CD14-positive monocyte (primary cell): ENCODE measurements around the gene KRTAP10-1. TPM values are rescaled to one million over a fixed set of nuclear protein-coding genes. Genes with fewer than 3 reads are reported as not detected.

Experiments
- DNase-seq, 3 donors: peaks; one replicate each; pipeline ENCODE4 v3.0.0-alpha.2; 2011 to 2022
- H2AFZ ChIP-seq: 2 replicates; pipeline ENCODE4 v1.6.0; 2012; ENCODE audit warnings: mild to moderate bottlenecking, low read depth, low read length, inconsistent platforms; ENCODE audit not compliant: insufficient read depth, poor library complexity, severe bottlenecking
- H3K27ac ChIP-seq, 2 donors: 1 replicate in 1 of 2; 2 replicates in 1 of 2; pipeline ENCODE4 v1.5.1; 2012 to 2013; ENCODE audit warnings: low read length in 2 of 2, control low read depth in 1 of 2, inconsistent platforms in 1 of 2, low read depth in 1 of 2, mild to moderate bottlenecking in 1 of 2
- H3K27me3 ChIP-seq, 2 donors: one replicate each; pipeline versions ENCODE4 v1.6.0 to v1.6.1; 2011 to 2013; ENCODE audit warnings: low read length in 2 of 2; ENCODE audit not compliant: control insufficient read depth in 2 of 2, insufficient read depth in 2 of 2
- H3K36me3 ChIP-seq, 2 donors: replicated peaks in 1 of 2; 1 replicate in 1 of 2; 2 replicates in 1 of 2; pipeline versions ENCODE4 v1.5.1 to v1.6.1; 2012 to 2013; ENCODE audit warnings: low read length in 2 of 2, control low read depth in 1 of 2, inconsistent platforms in 1 of 2, mild to moderate bottlenecking in 1 of 2; ENCODE audit not compliant: insufficient read depth in 2 of 2, control insufficient read depth in 1 of 2
- H3K4me1 ChIP-seq, 2 donors: 1 replicate in 1 of 2; 2 replicates in 1 of 2; pipeline versions ENCODE4 v1.5.1 to v1.6.1; 2012 to 2013; ENCODE audit warnings: low read length in 2 of 2, control low read depth in 1 of 2, inconsistent platforms in 1 of 2, mild to moderate bottlenecking in 1 of 2, moderate library complexity in 1 of 2; ENCODE audit not compliant: insufficient read depth in 2 of 2, control insufficient read depth in 1 of 2
- H3K4me2 ChIP-seq: replicated peaks from 2 replicates; pipeline ENCODE3; 2012; ENCODE audit warnings: low read length, moderate library complexity, mild to moderate bottlenecking; ENCODE audit not compliant: poor library complexity, severe bottlenecking; ENCODE audit errors: extremely low read depth
- H3K4me3 ChIP-seq, 3 experiments: fragments of 200-600 bp in 1 of 3; sonication (generic) in 1 of 3; replicated peaks in 1 of 3; 1 replicate in 2 of 3; 2 replicates in 1 of 3; pipeline ENCODE4 v1.5.1; 2011 to 2013; ENCODE audit warnings: low read length in 3 of 3, mild to moderate bottlenecking in 3 of 3, control low read depth in 2 of 3, low read depth in 2 of 3, inconsistent platforms in 1 of 3, moderate library complexity in 1 of 3
- H3K79me2 ChIP-seq: 2 replicates; pipeline ENCODE4 v1.6.0; 2012; ENCODE audit warnings: mild to moderate bottlenecking, control low read depth, inconsistent platforms, low read length, moderate library complexity; ENCODE audit not compliant: insufficient read depth
- H3K9ac ChIP-seq: 2 replicates; pipeline ENCODE4 v1.6.0; 2017; ENCODE audit warnings: low read length, mild to moderate bottlenecking; ENCODE audit not compliant: insufficient read depth, poor library complexity, severe bottlenecking
- H3K9me3 ChIP-seq, 2 donors: replicated peaks in 1 of 2; 1 replicate in 1 of 2; 2 replicates in 1 of 2; pipeline versions ENCODE4 v1.5.1 to v1.6.1; 2012 to 2013; ENCODE audit warnings: low read length in 2 of 2, control low read depth in 1 of 2; ENCODE audit not compliant: control insufficient read depth in 1 of 2, insufficient read depth in 1 of 2
- H4K20me1 ChIP-seq: 2 replicates; pipeline ENCODE4 v1.6.0; 2012; ENCODE audit warnings: mild to moderate bottlenecking, low read length, control low read depth, moderate library complexity; ENCODE audit not compliant: insufficient read depth
- H3K27ac Mint-ChIP-seq, 7 donors: one replicate each; pipeline ENCODE4 v1.8.0; 2020; ENCODE audit warnings: mild to moderate bottlenecking in 7 of 7, mixed read lengths in 7 of 7, moderate library complexity in 6 of 7, inconsistent platforms in 2 of 7
- H3K27me3 Mint-ChIP-seq, 3 donors: one replicate each; pipeline ENCODE4 v1.8.0; 2021 to 2022; ENCODE audit warnings: low read depth in 3 of 3, mild to moderate bottlenecking in 3 of 3, mixed read lengths in 3 of 3, moderate library complexity in 3 of 3, inconsistent platforms in 1 of 3
- H3K36me3 Mint-ChIP-seq, 2 donors: one replicate each; pipeline ENCODE4 v1.8.0; 2020; ENCODE audit warnings: mixed read lengths in 2 of 2, inconsistent platforms in 1 of 2, mild to moderate bottlenecking in 1 of 2
- H3K4me1 Mint-ChIP-seq: one replicate; pipeline ENCODE4 v1.8.0; 2020; ENCODE audit warnings: mild to moderate bottlenecking, mixed read lengths
- H3K4me3 Mint-ChIP-seq, 2 donors: one replicate each; pipeline ENCODE4 v1.8.0; 2020; ENCODE audit warnings: mild to moderate bottlenecking in 2 of 2, mixed read lengths in 2 of 2, moderate library complexity in 1 of 2
- H3K9me3 Mint-ChIP-seq, 7 donors: one replicate each; pipeline ENCODE4 v1.8.0; 2020 to 2022; ENCODE audit warnings: mixed read lengths in 7 of 7, mild to moderate bottlenecking in 6 of 7, moderate library complexity in 6 of 7, inconsistent platforms in 2 of 7
- CTCF ChIP-seq: fragments of 200-600 bp; IDR thresholded peaks from one replicate; pipeline ENCODE4 v1.8.0; 2022; ENCODE audit warnings: antibody characterized with exemption, mild to moderate bottlenecking
- WGBS: methylation state at CpG from one replicate; pipeline ENCODE4 v1.1.5; 2013; ENCODE audit warnings: missing lambda C conversion rate; ENCODE audit not compliant: insufficient coverage; 5-methylcytosine and 5-hydroxymethylcytosine counted together
- intact Hi-C, 2 donors: fragments of 100-400 bp; cut with micrococcal nuclease; formaldehyde crosslinking; loops; one replicate each; pipeline versions ENCODE4 v1.15.0 to v1.15.1; 2023
- polyA plus RNA-seq, 3 donors: library from polyadenylated mRNA; depleted of rRNA in 1 of 3; unstranded in 2 of 3; stranded (reverse) in 1 of 3; fragments of 300-500 nt in 2 of 3; fragments of >200 nt in 1 of 3; fragmentation: Illumina TruSeq in 2 of 3; gene quantifications; 1 replicate in 2 of 3; 2 replicates in 1 of 3; pipeline ENCODE4 v1.2.3, GENCODE V29; 2012 to 2021

KRTAP10-1 gene
- polyA plus RNA-seq, 3 donors = not detected

GRCh38 chr21:44490405-44490804, 49.6 kb downstream of the KRTAP10-1 start:
- no peaks in the 10 kb centered on the region for H3K4me1 ChIP-seq
- H3K27me3 Mint-ChIP-seq = peaks cover 2 to 8% (median 5%) of the 10 kb centered on the region in 3 donors
- no peak overlapping the region for H3K4me3 Mint-ChIP-seq
- no peak for DNase-seq
- no peaks in the 10 kb centered on the region for H3K4me1 Mint-ChIP-seq
- H4K20me1 ChIP-seq = no peaks in the 10 kb centered on the region
- H3K36me3 ChIP-seq = no peaks in the 10 kb centered on the region
- intact Hi-C loops = no loop called here
- H3K27ac ChIP-seq = no peak overlapping the region
- H3K36me3 Mint-ChIP-seq = no peaks in the 10 kb centered on the region
- no peak overlapping the region for H3K4me2 ChIP-seq
- peaks cover 35 to 45% of the 10 kb centered on the region in 2 donors for H3K9me3 ChIP-seq
- no peaks in the 10 kb centered on the region for H3K79me2 ChIP-seq
- no peak overlapping the region for H3K27ac Mint-ChIP-seq
- no peak overlapping the region for H2AFZ ChIP-seq
- peaks cover 0 to 1% of the 10 kb centered on the region in 2 donors for H3K27me3 ChIP-seq
- no peak for TF ChIP-seq CTCF
- no peak overlapping the region for H3K9ac ChIP-seq
- H3K4me3 ChIP-seq = no peak overlapping the region
- peaks cover 29 to 47% (median 40%) of the 10 kb centered on the region in 7 donors for H3K9me3 Mint-ChIP-seq
- WGBS = 98% methylated on average over 19 of the region's 19 CpGs

- H3K27ac Mint-ChIP-seq = no peak overlapping the region
Measured at GRCh38 chr21:44489962-44490361, 50.0 kb downstream of the KRTAP10-1 start.

More at GRCh38 chr21:44489962-44490361, 50.0 kb downstream of the KRTAP10-1 start:
- peaks cover 35 to 45% of the 10 kb centered on the region in 2 donors for H3K9me3 ChIP-seq
- H3K79me2 ChIP-seq = no peaks in the 10 kb centered on the region
- DNase-seq = no peak
- no peaks in the 10 kb centered on the region for H3K36me3 Mint-ChIP-seq
- intact Hi-C loops = no loop called here
- no peaks in the 10 kb centered on the region for H3K4me1 ChIP-seq
- H3K27me3 Mint-ChIP-seq = peaks cover 2 to 9% (median 9%) of the 10 kb centered on the region in 3 donors
- no peak overlapping the region for H3K9ac ChIP-seq
- H3K4me3 Mint-ChIP-seq = no peak overlapping the region
- 37% methylated on average over 3 of the region's 7 CpGs for WGBS
- H3K27ac ChIP-seq = no peak overlapping the region
- H2AFZ ChIP-seq = no peak overlapping the region
- peaks cover 29 to 47% (median 40%) of the 10 kb centered on the region in 7 donors for H3K9me3 Mint-ChIP-seq
- H3K36me3 ChIP-seq = no peaks in the 10 kb centered on the region
- H4K20me1 ChIP-seq = no peaks in the 10 kb centered on the region
- H3K4me3 ChIP-seq = no peak overlapping the region
- TF ChIP-seq CTCF = no peak
- peaks cover 0 to 3% of the 10 kb centered on the region in 2 donors for H3K27me3 ChIP-seq
- H3K4me1 Mint-ChIP-seq = no peaks in the 10 kb centered on the region
- H3K4me2 ChIP-seq = no peak overlapping the region

Other genes with a start within 250 kb of the KRTAP10-1 start
- gene PFKL, start 240.1 kb downstream of the KRTAP10-1 start, polyA plus RNA-seq = 100 to 1,000 TPM; 105 to 133 (median 113) TPM
- 10 to 100 TPM; 14.8 to 23.5 (median 17.3) TPM for gene CFAP410, start 200.8 kb downstream of the KRTAP10-1 start, polyA plus RNA-seq
- 10 to 100 TPM in 2 of 3 donors, 1 to 10 TPM in 1; 7.6 to 21.6 (median 12.2) TPM for gene TRPM2, start 186.6 kb downstream of the KRTAP10-1 start, polyA plus RNA-seq
- under 1 TPM; 0.30 to 0.59 (median 0.41) TPM for gene LRRC3, start 84.7 kb downstream of the KRTAP10-1 start, polyA plus RNA-seq
- gene KRTAP10-2, start 11.3 kb upstream of the KRTAP10-1 start, polyA plus RNA-seq = not detected
- not detected for gene KRTAP10-3, start 18.6 kb upstream of the KRTAP10-1 start, polyA plus RNA-seq
- gene KRTAP10-4, start 33.5 kb upstream of the KRTAP10-1 start, polyA plus RNA-seq = not detected
- gene KRTAP10-5, start 40.4 kb upstream of the KRTAP10-1 start, polyA plus RNA-seq = not detected
- not detected for gene KRTAP10-6, start 52.3 kb upstream of the KRTAP10-1 start, polyA plus RNA-seq
- gene KRTAP10-7, start 60.4 kb upstream of the KRTAP10-1 start, polyA plus RNA-seq = not detected
- gene KRTAP10-8, start 71.9 kb upstream of the KRTAP10-1 start, polyA plus RNA-seq = not detected
- not detected for gene KRTAP10-9, start 86.9 kb upstream of the KRTAP10-1 start, polyA plus RNA-seq
- gene KRTAP10-10, start 97.2 kb upstream of the KRTAP10-1 start, polyA plus RNA-seq = not detected
- gene KRTAP10-11, start 106.2 kb upstream of the KRTAP10-1 start, polyA plus RNA-seq = not detected
- not detected for gene KRTAP12-4, start 114.5 kb upstream of the KRTAP10-1 start, polyA plus RNA-seq
- gene KRTAP12-3, start 117.7 kb upstream of the KRTAP10-1 start, polyA plus RNA-seq = not detected
- gene KRTAP12-2, start 126.7 kb upstream of the KRTAP10-1 start, polyA plus RNA-seq = not detected
- not detected for gene KRTAP12-1, start 142.0 kb upstream of the KRTAP10-1 start, polyA plus RNA-seq
- gene KRTAP10-12, start 157.0 kb upstream of the KRTAP10-1 start, polyA plus RNA-seq = not detected
- gene TSPEAR, start 171.4 kb upstream of the KRTAP10-1 start, polyA plus RNA-seq = not detected